ENCODE results near the gene GPR22. TPM values are rescaled to one million over a fixed set of nuclear protein-coding genes. Genes with fewer than 3 reads are reported as not detected.

Gene GPR22
- total and polyA plus RNA-seq, 2 of the 8 experiments (the other 6 are each of a cell fraction or from before 2014, with no cell fraction given), result 0.02 TPM; not detected in 1

GRCh38 chr7:107503687-107504086 lies 33.8 kb downstream of the GPR22 start (continued):
- TF ChIP-seq CTCF (IDR thresholded peaks at IDR 0.05; ENCODE audit: control extremely low read depth in 1 of 3, insufficient read depth in 1 of 3, low read depth in 1 of 3, low read length in 3 of 3), result no peak

All from H1 (cell line).